Peyer's patch (tissue), 4 donors: ENCODE data around the gene DDX31.

Source experiments
- CTCF ChIP-seq, 6 experiments: fragments of 450-650 bp in 4 of 6; fragments of 200-600 bp in 2 of 6; sonication (generic) in 1 of 6; IDR thresholded peaks; one replicate each; pipeline ENCODE4 v1.5.1; 2017 to 2019; ENCODE audit warnings: antibody characterized with exemption in 6 of 6, mild to moderate bottlenecking in 3 of 6, moderate library complexity in 1 of 6
- POLR2A ChIP-seq, 2 donors: fragments of 450-650 bp; IDR thresholded peaks; one replicate each; pipeline ENCODE4 v1.5.1; 2017; ENCODE audit warnings: antibody characterized with exemption in 2 of 2, mild to moderate bottlenecking in 2 of 2, moderate library complexity in 2 of 2

DNA sequence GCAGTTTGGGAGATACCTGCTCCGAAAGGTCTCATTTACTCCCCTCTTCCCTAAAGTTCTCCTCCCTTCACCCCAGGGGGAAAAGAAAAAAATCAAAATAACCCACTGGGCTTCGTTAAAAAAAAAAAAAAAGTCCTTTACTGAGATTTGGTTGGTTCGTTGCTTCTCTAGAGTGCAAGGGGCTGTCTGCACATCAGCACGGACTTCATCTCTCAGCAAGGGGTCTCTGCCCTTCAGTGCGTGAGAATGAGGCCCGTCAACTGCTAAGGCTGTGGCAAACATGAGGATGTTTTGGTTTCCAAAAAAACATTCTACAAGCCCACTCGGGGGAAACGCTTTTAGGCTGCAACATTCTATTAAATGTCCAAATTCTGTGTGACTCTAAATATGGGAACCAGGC lies 77.3 kb downstream of the DDX31 start:
- TF ChIP-seq CTCF (IDR thresholded peaks at IDR 0.05) (no peak), POLR2A (IDR thresholded peaks at IDR 0.05) (no peak)
